ENCODE results near the gene SEL1L3.
"Not testable (repeated sequence)": the region's sequence is repeated elsewhere in the genome, so short reads cannot be mapped to it uniquely, and the experiment has no call there.

SEL1L3 gene
- 116 to 235 (median 139) reads per million in 9 experiments for total RNA-seq

- ATAC-seq (replicated peaks) (peak; percentile 43), DNase-seq (peak; percentile 24 to 32 (median 31))
- Mint-ChIP-seq H3K4me1 (ENCODE audit: low read depth in 2 of 2) (peaks cover 28 to 42% of the 10 kb centered on the region in 2 donors), H3K27ac (peak within 1 kb of the TSS; percentile 94 to 95), H3K4me3 (peak within 1 kb of the TSS; percentile 95 to 99), H3K9me3 (no peaks in the 10 kb centered on the region), H3K36me3 (ENCODE audit: insufficient read depth) (peaks cover 18% of the 10 kb centered on the region), H3K27me3 (no peaks in the 10 kb centered on the region)
These were observed at the start of gene SEL1L3 for GRCh38 chr4:25862411-25863346. Gene SEL1L3, minus strand, starts transcription at chr4:25862988. Its CDS starts 152 bp downstream, at chr4:25862836.

GRCh38 chr4:25911356-25911755 is 48.6 kb upstream of the SEL1L3 start:
- ATAC-seq (replicated peaks) (no peak), DNase-seq (no peak)
- Mint-ChIP-seq H3K36me3 (ENCODE audit: insufficient read depth) (peaks cover 13% of the 10 kb centered on the region), H3K4me3 (no peak overlapping the region), H3K27me3 (peaks cover 0 to 8% of the 10 kb centered on the region in 2 donors), H3K27ac (no peak overlapping the region), H3K9me3 (no peaks in the 10 kb centered on the region), H3K4me1 (ENCODE audit: low read depth in 2 of 2) (peaks cover 21 to 26% of the 10 kb centered on the region in 2 donors)

- H3K4me1 Mint-ChIP-seq (ENCODE audit: low read depth in 2 of 2): peaks cover 8 to 9% of the 10 kb centered on the region in 2 donors
- no peak overlapping the region for H3K4me3 Mint-ChIP-seq
- H3K27me3 Mint-ChIP-seq: peaks cover 0 to 8% of the 10 kb centered on the region in 2 donors
These were observed 45.7 kb upstream of the SEL1L3 start for GRCh38 chr4:25908491-25908901.

GRCh38 chr4:25906113-25906512 is 43.3 kb upstream of the SEL1L3 start:
- H3K9me3 Mint-ChIP-seq; H3K36me3 Mint-ChIP-seq (ENCODE audit: insufficient read depth); H3K27me3 Mint-ChIP-seq; H3K27ac Mint-ChIP-seq; DNase-seq; H3K4me3 Mint-ChIP-seq; ATAC-seq (replicated peaks); H3K4me1 Mint-ChIP-seq (ENCODE audit: low read depth in 2 of 2): not testable (repeated sequence)

More at GRCh38 chr4:25908491-25908901, 45.7 kb upstream of the SEL1L3 start:
- ATAC-seq (replicated peaks) (no peak), DNase-seq (no peak)
- Mint-ChIP-seq H3K9me3 (no peaks in the 10 kb centered on the region), H3K36me3 (ENCODE audit: insufficient read depth) (peaks cover 2% of the 10 kb centered on the region), H3K27ac (no peak overlapping the region)

GRCh38 chr4:25905371-25905770 is 42.6 kb upstream of the SEL1L3 start:
- peaks cover 0 to 8% of the 10 kb centered on the region in 2 donors for H3K27me3 Mint-ChIP-seq
- peaks cover 2% of the 10 kb centered on the region for H3K36me3 Mint-ChIP-seq (ENCODE audit: insufficient read depth)
- no peak for DNase-seq
- ATAC-seq (replicated peaks): no peak
- H3K9me3 Mint-ChIP-seq: no peaks in the 10 kb centered on the region
- no peaks in the 10 kb centered on the region for H3K4me1 Mint-ChIP-seq (ENCODE audit: low read depth in 2 of 2)
- no peak overlapping the region for H3K4me3 Mint-ChIP-seq
- H3K27ac Mint-ChIP-seq: no peak overlapping the region

GRCh38 chr4:25904748-25905082 is 41.9 kb upstream of the SEL1L3 start:
- peaks cover 2% of the 10 kb centered on the region for H3K36me3 Mint-ChIP-seq (ENCODE audit: insufficient read depth)
- H3K27ac Mint-ChIP-seq: no peak overlapping the region
- no peaks in the 10 kb centered on the region for H3K9me3 Mint-ChIP-seq
- no peak for ATAC-seq (replicated peaks)
- H3K4me1 Mint-ChIP-seq (ENCODE audit: low read depth in 2 of 2): no peaks in the 10 kb centered on the region
- no peak for DNase-seq
- no peak overlapping the region for H3K4me3 Mint-ChIP-seq
- H3K27me3 Mint-ChIP-seq: peaks cover 0 to 8% of the 10 kb centered on the region in 2 donors

GRCh38 chr4:25903900-25904747 is 41.3 kb upstream of the SEL1L3 start:
- DNase-seq: no peak
- H3K4me3 Mint-ChIP-seq: no peak overlapping the region
- ATAC-seq (replicated peaks): no peak

GRCh38 chr4:25901030-25901430 is 38.2 kb upstream of the SEL1L3 start:
- no peaks in the 10 kb centered on the region for H3K27me3 Mint-ChIP-seq
- ATAC-seq (replicated peaks) (no peak), DNase-seq (no peak)
- no peak overlapping the region for H3K27ac Mint-ChIP-seq
- H3K36me3 Mint-ChIP-seq (ENCODE audit: insufficient read depth): no peaks in the 10 kb centered on the region
- H3K9me3 Mint-ChIP-seq: no peaks in the 10 kb centered on the region
- no peak overlapping the region for H3K4me3 Mint-ChIP-seq
- H3K4me1 Mint-ChIP-seq (ENCODE audit: low read depth in 2 of 2): peaks cover 0 to 2% of the 10 kb centered on the region in 2 donors

More at GRCh38 chr4:25903900-25904747, 41.3 kb upstream of the SEL1L3 start:
- Mint-ChIP-seq H3K27me3 (peaks cover 0 to 8% of the 10 kb centered on the region in 2 donors), H3K9me3 (no peaks in the 10 kb centered on the region), H3K27ac (no peak overlapping the region), H3K36me3 (ENCODE audit: insufficient read depth) (peaks cover 2% of the 10 kb centered on the region), H3K4me1 (ENCODE audit: low read depth in 2 of 2) (peaks cover 0 to 2% of the 10 kb centered on the region in 2 donors)

GRCh38 chr4:25900310-25900709 is 37.5 kb upstream of the SEL1L3 start:
- Mint-ChIP-seq H3K36me3 (ENCODE audit: insufficient read depth) (no peaks in the 10 kb centered on the region), H3K27me3 (no peaks in the 10 kb centered on the region), H3K4me3 (no peak overlapping the region), H3K27ac (no peak overlapping the region), H3K4me1 (ENCODE audit: low read depth in 2 of 2) (peaks cover 0 to 2% of the 10 kb centered on the region in 2 donors), H3K9me3 (no peaks in the 10 kb centered on the region)
- no peak for ATAC-seq (replicated peaks)
- no peak for DNase-seq

GRCh38 chr4:25896776-25897539 is 34.2 kb upstream of the SEL1L3 start:
- H3K4me1 Mint-ChIP-seq (ENCODE audit: low read depth in 2 of 2): peaks cover 0 to 2% of the 10 kb centered on the region in 2 donors
- no peaks in the 10 kb centered on the region for H3K9me3 Mint-ChIP-seq
- no peak overlapping the region for H3K4me3 Mint-ChIP-seq
- H3K27ac Mint-ChIP-seq: no peak overlapping the region
- no peaks in the 10 kb centered on the region for H3K27me3 Mint-ChIP-seq
- DNase-seq (no peak), ATAC-seq (replicated peaks) (no peak)
- no peaks in the 10 kb centered on the region for H3K36me3 Mint-ChIP-seq (ENCODE audit: insufficient read depth)

- Mint-ChIP-seq H3K9me3 (no peaks in the 10 kb centered on the region), H3K4me3 (no peak overlapping the region), H3K27ac (no peak overlapping the region), H3K27me3 (no peaks in the 10 kb centered on the region), H3K4me1 (ENCODE audit: low read depth in 2 of 2) (no peaks in the 10 kb centered on the region), H3K36me3 (ENCODE audit: insufficient read depth) (no peaks in the 10 kb centered on the region)
- ATAC-seq (replicated peaks): no peak
- no peak for DNase-seq
These were observed 30.0 kb upstream of the SEL1L3 start for GRCh38 chr4:25892796-25893195.

- no peak for DNase-seq
- Mint-ChIP-seq H3K4me3 (no peak overlapping the region), H3K9me3 (no peaks in the 10 kb centered on the region), H3K27ac (no peak overlapping the region), H3K27me3 (no peaks in the 10 kb centered on the region), H3K36me3 (ENCODE audit: insufficient read depth) (no peaks in the 10 kb centered on the region), H3K4me1 (ENCODE audit: low read depth in 2 of 2) (no peaks in the 10 kb centered on the region)
- no peak for ATAC-seq (replicated peaks)
These were observed 28.0 kb upstream of the SEL1L3 start for GRCh38 chr4:25890571-25891485.

Data from effector memory CD8-positive, alpha-beta T cell (primary cell).